Measurements from ENCODE around the gene CAPN5.

- TF ChIP-seq TCF4 (CRISPR knock-in tag; IDR thresholded peaks at IDR 0.05; ENCODE audit: borderline replicate concordance) (no peak), ZFP3 (CRISPR knock-in tag; IDR thresholded peaks at IDR 0.05) (no peak), ESRRG (CRISPR knock-in tag; IDR thresholded peaks at IDR 0.05) (no peak), GLIS3 (CRISPR knock-in tag; IDR thresholded peaks at IDR 0.05) (no peak), PATZ1 (CRISPR knock-in tag; IDR thresholded peaks at IDR 0.05; ENCODE audit: borderline replicate concordance) (no peak), ARNTL (CRISPR knock-in tag; IDR thresholded peaks at IDR 0.05; ENCODE audit: borderline replicate concordance, low read depth) (no peak), ZNF8 (CRISPR knock-in tag; IDR thresholded peaks at IDR 0.05) (no peak), POU6F1 (CRISPR knock-in tag; IDR thresholded peaks at IDR 0.05; ENCODE audit: borderline replicate concordance, low read depth) (no peak), ZNF70 (CRISPR knock-in tag; IDR thresholded peaks at IDR 0.05) (no peak), ZNF565 (CRISPR knock-in tag; conservative IDR thresholded peaks at IDR 0.05; ENCODE audit: low read depth) (no peak), PPARA (CRISPR knock-in tag; IDR thresholded peaks at IDR 0.05; ENCODE audit: borderline replicate concordance) (no peak)
- TF ChIP-seq, protein P1, sequence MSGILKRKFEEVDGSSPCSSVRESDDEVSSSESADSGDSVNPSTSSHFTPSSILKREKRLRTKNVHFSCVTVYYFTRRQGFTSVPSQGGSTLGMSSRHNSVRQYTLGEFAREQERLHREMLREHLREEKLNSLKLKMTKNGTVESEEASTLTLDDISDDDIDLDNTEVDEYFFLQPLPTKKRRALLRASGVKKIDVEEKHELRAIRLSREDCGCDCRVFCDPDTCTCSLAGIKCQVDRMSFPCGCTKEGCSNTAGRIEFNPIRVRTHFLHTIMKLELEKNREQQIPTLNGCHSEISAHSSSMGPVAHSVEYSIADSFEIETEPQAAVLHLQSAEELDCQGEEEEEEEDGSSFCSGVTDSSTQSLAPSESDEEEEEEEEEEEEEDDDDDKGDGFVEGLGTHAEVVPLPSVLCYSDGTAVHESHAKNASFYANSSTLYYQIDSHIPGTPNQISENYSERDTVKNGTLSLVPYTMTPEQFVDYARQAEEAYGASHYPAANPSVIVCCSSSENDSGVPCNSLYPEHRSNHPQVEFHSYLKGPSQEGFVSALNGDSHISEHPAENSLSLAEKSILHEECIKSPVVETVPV (CRISPR knock-in tag; IDR thresholded peaks at IDR 0.05), result no peak
These were observed 44.1 kb downstream of the CAPN5 start for GRCh38 chr11:77110836-77111235.

Data from SK-N-SH treated with all-trans-retinoic acid at 6 μM for 48 hours (cell line).